Nephron (organoid): ENCODE results near the gene MED29.
A peak's percentile ranks its signal among the peaks of the same experiment; 100 is the strongest.

Experiments used
- H3K27ac Mint-ChIP-seq, 3 experiments: 2 replicates each; pipeline ENCODE4 v1.8.0; 2020; ENCODE audit warnings: mixed read lengths in 3 of 3, mild to moderate bottlenecking in 2 of 3, moderate library complexity in 1 of 3
- H3K27me3 Mint-ChIP-seq: 2 replicates; pipeline ENCODE4 v1.8.0; 2021; ENCODE audit warnings: low read depth, mild to moderate bottlenecking, moderate library complexity, mixed read lengths
- H3K36me3 Mint-ChIP-seq: 2 replicates; pipeline ENCODE4 v1.8.0; 2020; ENCODE audit warnings: low read depth, mixed read lengths
- H3K4me1 Mint-ChIP-seq: 2 replicates; pipeline ENCODE4 v1.8.0; 2020; ENCODE audit warnings: mixed read lengths
- H3K4me3 Mint-ChIP-seq, 3 experiments: 2 replicates each; pipeline ENCODE4 v1.8.0; 2020; ENCODE audit warnings: mild to moderate bottlenecking in 3 of 3, mixed read lengths in 3 of 3, moderate library complexity in 2 of 3
- H3K9me3 Mint-ChIP-seq: 2 replicates; pipeline ENCODE4 v1.8.0; 2020; ENCODE audit warnings: mixed read lengths
- TF ChIP-seq, protein P1 (sequence below), 3 experiments: fragments of 200-600 bp; sonication (generic); IDR thresholded peaks; one replicate each; pipeline ENCODE4 v1.5.0; 2021; ENCODE audit warnings: antibody characterized with exemption in 3 of 3; ENCODE audit not compliant: unreplicated experiment in 3 of 3

The MED29 gene

DNA sequence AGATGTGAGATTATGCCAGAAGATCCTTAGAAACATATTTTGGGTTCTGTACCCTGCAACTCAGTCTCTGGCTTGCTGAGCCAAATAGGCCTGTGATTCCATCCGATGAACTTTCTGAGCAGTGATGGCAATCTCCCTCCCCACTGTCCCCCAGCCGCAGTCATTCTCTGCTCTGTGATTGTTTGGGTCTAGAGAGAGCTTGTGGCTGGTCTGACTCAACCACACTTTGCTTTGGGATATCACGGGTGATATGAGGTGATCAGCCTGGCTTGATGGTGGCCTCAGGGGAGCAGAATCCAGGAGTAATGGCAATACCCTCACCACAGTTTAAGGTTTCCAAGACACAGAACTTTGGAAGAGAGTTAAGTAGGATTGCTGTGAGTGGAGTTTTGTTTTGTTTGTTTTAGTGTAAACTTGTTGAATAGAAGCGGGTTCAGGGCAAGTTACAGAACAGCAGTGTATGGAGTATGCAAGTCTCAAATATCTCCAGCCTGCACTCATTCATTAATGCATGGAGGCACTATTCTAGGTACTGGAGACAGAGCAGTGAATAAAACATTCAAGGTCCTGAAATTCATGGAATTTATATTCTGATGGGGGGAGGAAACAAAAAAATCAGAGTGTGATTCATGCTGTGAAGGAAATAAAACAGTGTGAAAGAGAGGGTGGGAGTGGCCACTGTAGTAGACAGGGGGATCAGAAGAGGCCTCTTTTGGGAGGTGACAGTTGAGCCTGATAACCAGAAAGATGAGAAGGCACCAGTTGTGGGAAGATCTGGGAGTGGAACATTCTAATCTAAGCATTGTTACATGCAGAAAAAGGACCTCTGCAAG is 43.6 kb upstream of the MED29 start:
- Mint-ChIP-seq H3K36me3 (peaks cover 48% of the 10 kb centered on the region), H3K4me3 (no peak overlapping the region), H3K27me3 (no peaks in the 10 kb centered on the region), H3K9me3 (no peaks in the 10 kb centered on the region), H3K27ac (no peak overlapping the region), H3K4me1 (peaks cover 70% of the 10 kb centered on the region)
- TF ChIP-seq, protein P1, sequence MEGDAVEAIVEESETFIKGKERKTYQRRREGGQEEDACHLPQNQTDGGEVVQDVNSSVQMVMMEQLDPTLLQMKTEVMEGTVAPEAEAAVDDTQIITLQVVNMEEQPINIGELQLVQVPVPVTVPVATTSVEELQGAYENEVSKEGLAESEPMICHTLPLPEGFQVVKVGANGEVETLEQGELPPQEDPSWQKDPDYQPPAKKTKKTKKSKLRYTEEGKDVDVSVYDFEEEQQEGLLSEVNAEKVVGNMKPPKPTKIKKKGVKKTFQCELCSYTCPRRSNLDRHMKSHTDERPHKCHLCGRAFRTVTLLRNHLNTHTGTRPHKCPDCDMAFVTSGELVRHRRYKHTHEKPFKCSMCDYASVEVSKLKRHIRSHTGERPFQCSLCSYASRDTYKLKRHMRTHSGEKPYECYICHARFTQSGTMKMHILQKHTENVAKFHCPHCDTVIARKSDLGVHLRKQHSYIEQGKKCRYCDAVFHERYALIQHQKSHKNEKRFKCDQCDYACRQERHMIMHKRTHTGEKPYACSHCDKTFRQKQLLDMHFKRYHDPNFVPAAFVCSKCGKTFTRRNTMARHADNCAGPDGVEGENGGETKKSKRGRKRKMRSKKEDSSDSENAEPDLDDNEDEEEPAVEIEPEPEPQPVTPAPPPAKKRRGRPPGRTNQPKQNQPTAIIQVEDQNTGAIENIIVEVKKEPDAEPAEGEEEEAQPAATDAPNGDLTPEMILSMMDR (IDR thresholded peaks at IDR 0.05; ENCODE audit: unreplicated experiment in 3 of 3) = no peak

DNA sequence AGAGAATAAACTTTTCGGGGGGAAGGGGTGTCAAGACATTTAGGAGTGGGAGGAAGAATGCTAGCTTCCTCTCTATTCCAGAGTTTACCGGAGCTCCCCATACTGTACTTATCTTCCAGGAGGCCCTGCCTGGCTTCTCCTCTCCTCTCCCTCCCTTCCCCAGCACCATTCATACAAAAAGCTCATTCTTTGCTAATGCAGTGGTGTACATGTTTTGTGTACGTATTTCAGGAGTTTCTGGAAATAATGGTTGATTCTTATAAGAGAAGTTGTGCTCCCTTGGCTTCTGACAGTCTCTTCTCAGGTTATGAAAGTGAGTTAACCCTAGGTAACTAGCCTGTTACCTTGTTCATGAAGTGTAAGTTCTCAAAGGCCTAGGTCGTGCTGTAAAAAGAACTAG is 41.9 kb upstream of the MED29 start:
- Mint-ChIP-seq H3K9me3 (no peaks in the 10 kb centered on the region), H3K27me3 (no peaks in the 10 kb centered on the region), H3K27ac (no peak overlapping the region), H3K36me3 (peaks cover 52% of the 10 kb centered on the region), H3K4me3 (no peak overlapping the region), H3K4me1 (peaks cover 57% of the 10 kb centered on the region)
- TF ChIP-seq, protein P1 (IDR thresholded peaks at IDR 0.05; ENCODE audit: unreplicated experiment in 3 of 3) = no peak

DNA sequence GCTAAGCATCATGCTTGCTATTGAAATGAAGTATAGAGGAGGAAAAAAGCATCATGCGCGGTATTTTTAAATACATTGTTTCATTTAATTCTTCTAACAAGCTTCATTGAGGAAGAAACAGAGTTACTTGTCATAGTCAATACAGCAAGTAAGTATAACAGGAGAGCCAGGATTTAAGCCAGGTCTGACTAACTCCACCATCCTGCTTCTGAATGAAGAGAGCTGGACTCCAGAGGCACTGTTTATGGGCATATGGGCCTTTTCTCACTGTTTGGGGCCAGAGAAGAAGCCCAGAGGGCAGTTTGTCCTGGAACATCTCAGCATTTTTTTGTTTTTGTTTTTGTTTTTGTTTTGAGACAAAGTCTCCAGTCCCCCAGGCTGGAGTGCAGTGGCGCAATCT is 41.0 kb upstream of the MED29 start:
- TF ChIP-seq, protein P1 (IDR thresholded peaks at IDR 0.05; ENCODE audit: unreplicated experiment in 3 of 3) = no peak
- Mint-ChIP-seq H3K27me3 (no peaks in the 10 kb centered on the region), H3K4me3 (no peak overlapping the region), H3K36me3 (peaks cover 60% of the 10 kb centered on the region), H3K4me1 (peaks cover 48% of the 10 kb centered on the region), H3K27ac (no peak overlapping the region), H3K9me3 (no peaks in the 10 kb centered on the region)

DNA sequence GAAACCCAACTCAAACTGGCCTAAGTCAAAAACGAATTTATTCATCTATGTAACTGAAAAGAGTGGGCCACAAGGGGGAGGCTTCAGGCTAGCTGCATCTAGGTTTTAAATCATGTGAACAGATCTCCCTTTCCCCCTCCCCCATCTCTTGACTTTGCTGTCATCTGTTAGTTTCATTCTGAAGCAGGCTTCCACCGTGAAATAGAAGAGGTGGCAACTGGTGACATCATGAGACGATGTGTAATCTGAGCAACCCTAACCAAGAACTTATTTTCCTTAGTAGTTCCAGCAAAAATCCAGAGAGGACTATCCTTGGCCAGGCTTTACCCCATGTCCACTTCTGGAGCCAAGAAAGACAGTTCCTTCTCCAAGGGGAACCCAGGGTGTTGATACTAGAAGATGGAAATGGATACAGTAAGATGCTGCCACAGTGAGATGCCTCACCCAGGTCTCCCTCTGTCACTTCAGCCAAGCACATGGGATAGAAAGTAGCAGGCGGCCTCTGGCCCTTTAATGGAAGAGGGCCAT is 39.6 kb upstream of the MED29 start:
- Mint-ChIP-seq H3K36me3 (peaks cover 63% of the 10 kb centered on the region), H3K27ac (no peak overlapping the region), H3K4me3 (no peak overlapping the region), H3K27me3 (no peaks in the 10 kb centered on the region), H3K4me1 (peaks cover 34% of the 10 kb centered on the region), H3K9me3 (no peaks in the 10 kb centered on the region)
- TF ChIP-seq, protein P1 (IDR thresholded peaks at IDR 0.05; ENCODE audit: unreplicated experiment in 3 of 3) = no peak

DNA sequence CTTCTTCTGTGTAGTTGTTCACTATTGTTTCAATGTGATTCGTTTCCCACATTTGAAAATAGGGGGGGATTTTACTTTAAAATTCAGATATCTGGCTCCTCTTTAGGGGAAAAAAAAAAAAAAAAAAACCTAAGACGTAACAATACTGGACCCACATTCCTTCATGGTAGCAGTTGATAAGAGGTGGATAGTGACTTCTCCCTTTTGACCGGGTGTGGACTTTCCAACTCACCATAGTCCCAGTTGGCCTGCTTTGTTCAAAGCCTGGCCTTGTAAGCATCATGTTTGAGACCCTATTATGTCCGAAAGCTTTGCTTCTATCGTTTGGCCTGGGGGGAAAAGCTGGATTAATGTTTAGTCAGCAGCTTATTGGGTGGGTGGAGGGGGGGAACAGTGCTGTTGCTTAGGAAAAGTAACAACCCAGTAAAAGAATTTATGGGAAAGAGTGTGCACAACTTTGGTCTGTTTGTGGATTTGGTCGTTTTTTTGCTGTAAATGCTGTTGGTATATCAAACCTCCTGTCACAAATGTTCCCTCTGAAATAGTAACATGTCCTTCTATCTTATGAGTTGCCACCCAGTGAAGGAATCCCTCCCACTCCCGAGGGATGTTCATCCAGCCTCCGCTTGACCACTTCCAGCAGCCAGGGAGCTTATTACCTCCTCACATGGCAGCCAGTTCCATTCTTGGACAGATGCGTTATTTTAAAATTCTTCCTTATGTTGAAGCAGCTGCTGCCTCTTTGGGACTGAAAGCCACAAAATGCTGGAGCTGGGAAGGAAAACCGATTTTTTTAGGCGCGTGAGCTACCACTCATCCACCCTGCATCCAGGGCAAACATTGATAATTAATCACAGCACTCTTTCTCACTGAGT is 38.6 kb upstream of the MED29 start:
- H3K9me3 Mint-ChIP-seq = no peaks in the 10 kb centered on the region
- peaks cover 26% of the 10 kb centered on the region for H3K4me1 Mint-ChIP-seq
- H3K36me3 Mint-ChIP-seq = peaks cover 68% of the 10 kb centered on the region
- H3K27me3 Mint-ChIP-seq = no peaks in the 10 kb centered on the region
- TF ChIP-seq, protein P1 (IDR thresholded peaks at IDR 0.05; ENCODE audit: unreplicated experiment in 3 of 3) = no peak
- H3K4me3 Mint-ChIP-seq = no peak overlapping the region
- peak overlapping the region in 1 of 3 experiments; percentile 67 for H3K27ac Mint-ChIP-seq
